ENCODE measurements around the gene ZNF683.

The ZNF683 gene

GRCh38 chr1:26358411-26359384, 13.9 kb downstream of the ZNF683 start:
- Histone ChIP-seq H3K27me3 (replicated peaks) (peaks cover 19% of the 10 kb centered on the region), H3K27ac (no peak overlapping the region), H3K36me3 (replicated peaks) (no peaks in the 10 kb centered on the region), H3K4me3 (ENCODE audit: low read depth, low read length) (no peak overlapping the region)
- no peak for DNase-seq
- in situ Hi-C loops (cut with HindIII; ENCODE audit: low pct_ligation_motif_present, low sequenced_read_pairs), result no loop called here
- no peak for TF ChIP-seq CTCF (IDR thresholded peaks at IDR 0.05; ENCODE audit: low read depth, low read length, missing control alignments)

- DNase-seq, result no peak
- Histone ChIP-seq H3K36me3 (replicated peaks) (no peaks in the 10 kb centered on the region), H3K4me3 (ENCODE audit: low read depth, low read length) (no peak overlapping the region), H3K27me3 (replicated peaks) (peaks cover 19% of the 10 kb centered on the region), H3K27ac (no peak overlapping the region)
- no peak for TF ChIP-seq CTCF (IDR thresholded peaks at IDR 0.05; ENCODE audit: low read depth, low read length, missing control alignments)
- in situ Hi-C loops (cut with HindIII; ENCODE audit: low pct_ligation_motif_present, low sequenced_read_pairs), result no loop called here
Observed at GRCh38 chr1:26357121-26357602, 15.4 kb downstream of the ZNF683 start.

DNA sequence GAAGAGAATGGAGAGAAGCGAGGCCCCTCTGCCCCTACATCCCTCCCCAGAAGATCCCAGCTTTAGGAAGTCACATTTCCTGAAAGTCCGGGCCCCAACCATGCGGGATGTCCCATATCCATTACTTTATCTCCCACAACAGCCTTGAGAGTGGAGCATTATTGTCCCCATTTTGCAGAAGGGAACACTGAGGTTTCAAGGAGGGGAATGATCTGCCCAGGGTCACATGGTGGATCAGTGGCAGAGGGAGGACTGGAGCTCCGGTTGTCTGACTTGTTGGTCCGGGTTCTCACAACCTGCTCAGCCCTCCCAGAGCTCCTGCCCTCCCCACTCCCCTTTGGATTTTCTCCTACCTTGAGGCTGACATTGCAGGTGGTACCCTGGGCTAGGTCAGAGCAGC, 16.4 kb downstream of the ZNF683 start:
- DNase-seq, result no peak
- TF ChIP-seq CTCF (IDR thresholded peaks at IDR 0.05; ENCODE audit: low read depth, low read length, missing control alignments), result no peak
- H3K4me3 ChIP-seq (ENCODE audit: low read depth, low read length), result no peak overlapping the region
- in situ Hi-C loops (cut with HindIII; ENCODE audit: low pct_ligation_motif_present, low sequenced_read_pairs), result no loop called here
- no peak overlapping the region for H3K27ac ChIP-seq
- peaks cover 17% of the 10 kb centered on the region for H3K27me3 ChIP-seq (replicated peaks)
- H3K36me3 ChIP-seq (replicated peaks), result no peaks in the 10 kb centered on the region

GRCh38 chr1:26354972-26355371, 17.6 kb downstream of the ZNF683 start:
- H3K36me3 ChIP-seq (replicated peaks), result no peaks in the 10 kb centered on the region
- no peak overlapping the region for H3K4me3 ChIP-seq (ENCODE audit: low read depth, low read length)
- H3K27ac ChIP-seq, result no peak overlapping the region
- no peak for TF ChIP-seq CTCF (IDR thresholded peaks at IDR 0.05; ENCODE audit: low read depth, low read length, missing control alignments)
- DNase-seq, result no peak
- H3K27me3 ChIP-seq (replicated peaks), result peaks cover 6% of the 10 kb centered on the region
- in situ Hi-C loops (cut with HindIII; ENCODE audit: low pct_ligation_motif_present, low sequenced_read_pairs), result no loop called here

- no peak for TF ChIP-seq CTCF (IDR thresholded peaks at IDR 0.05; ENCODE audit: low read depth, low read length, missing control alignments)
- H3K27me3 ChIP-seq (replicated peaks), result no peaks in the 10 kb centered on the region
- H3K4me3 ChIP-seq (ENCODE audit: low read depth, low read length), result no peak within 1 kb of the TSS
- H3K36me3 ChIP-seq (replicated peaks), result no peaks in the 10 kb centered on the region
- DNase-seq, result no peak
- in situ Hi-C loops (cut with HindIII; ENCODE audit: low pct_ligation_motif_present, low sequenced_read_pairs), result no loop called here
- H3K27ac ChIP-seq, result no peak within 1 kb of the TSS
Observed at GRCh38 chr1:26353976-26354820, 18.4 kb downstream of the ZNF683 start, which contains the start of gene CRYBG2. Gene CRYBG2, minus strand, starts transcription at chr1:26354130. Its CDS starts 7,473 bp downstream, at chr1:26346657.

All from brain microvascular endothelial cell (primary cell).